HG02973 (cell line): ENCODE results near the gene ZNF688.

ENCODE experiments used
- ATAC-seq: cut with Tn5 transposase; IDR thresholded peaks from one replicate; pipeline ENCODE4 v1.9.1; 2021; ENCODE audit warnings: moderate library complexity; ENCODE audit not compliant: unreplicated experiment

The ZNF688 gene

DNA sequence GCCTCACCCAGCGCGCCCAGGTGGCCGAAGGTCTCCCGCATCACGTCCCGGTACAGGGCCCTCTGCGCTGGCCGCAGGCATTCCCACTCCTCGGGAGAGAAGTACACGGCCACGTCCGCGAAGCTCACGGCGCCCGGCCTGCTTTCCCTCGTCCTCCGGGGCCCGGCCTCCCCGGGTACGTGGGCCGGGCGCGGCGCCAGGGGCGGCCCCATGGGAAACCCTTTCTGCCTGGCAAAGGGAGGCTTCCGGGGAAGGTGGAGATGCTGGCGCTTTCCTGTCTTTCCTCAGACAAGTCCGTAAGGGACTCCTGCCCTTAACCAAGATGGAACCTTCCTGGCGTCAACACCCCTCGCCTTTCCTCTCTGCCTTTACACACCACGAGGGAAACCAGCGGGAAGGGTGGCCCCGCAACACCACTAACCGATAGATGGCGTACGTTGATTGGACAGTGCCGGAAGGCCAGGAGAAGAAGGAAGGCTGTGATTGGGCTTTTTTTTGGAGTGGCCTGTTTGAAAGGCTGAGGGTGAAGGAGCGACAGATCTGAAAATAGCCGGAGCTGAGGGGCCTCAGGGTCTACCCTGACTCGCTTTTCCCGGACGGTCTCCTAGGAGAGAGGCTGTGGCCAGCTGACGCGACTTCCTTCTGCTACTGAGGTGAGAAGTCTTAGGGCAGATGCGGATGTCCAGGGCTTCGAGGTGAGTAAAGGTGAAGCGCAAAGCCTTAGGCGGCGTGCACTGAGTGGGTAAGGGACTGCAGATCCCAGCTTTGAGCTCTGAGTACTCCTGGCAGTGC, 14.1 kb upstream of the ZNF688 start, which contains the start of gene ZNF785:
TSS of gene ZNF785 (minus strand) at position 298 of the 792 bp plus-strand sequence. CDS start at position 212, 86 bp downstream.
- peak; percentile 84 for ATAC-seq

DNA sequence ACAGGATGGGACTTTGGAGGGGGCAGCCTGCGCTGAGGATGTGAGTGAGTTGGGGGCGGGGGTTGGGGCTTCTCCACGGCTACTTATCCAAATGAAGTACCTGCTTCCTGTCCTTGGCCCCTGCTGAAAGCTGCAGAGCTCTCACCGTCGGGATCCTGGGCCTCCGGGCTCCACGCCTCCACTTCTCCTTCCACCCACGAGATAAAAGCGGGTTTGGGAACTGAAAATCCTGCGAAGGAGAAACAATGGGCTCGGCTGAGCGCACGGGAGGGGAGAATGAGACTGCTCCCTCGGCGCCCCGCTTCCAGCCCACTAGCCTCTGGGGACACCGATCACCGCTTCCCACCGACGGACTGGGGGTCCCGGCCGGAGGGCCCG, 13.5 kb upstream of the ZNF688 start:
- peak; percentile 29 for ATAC-seq

DNA sequence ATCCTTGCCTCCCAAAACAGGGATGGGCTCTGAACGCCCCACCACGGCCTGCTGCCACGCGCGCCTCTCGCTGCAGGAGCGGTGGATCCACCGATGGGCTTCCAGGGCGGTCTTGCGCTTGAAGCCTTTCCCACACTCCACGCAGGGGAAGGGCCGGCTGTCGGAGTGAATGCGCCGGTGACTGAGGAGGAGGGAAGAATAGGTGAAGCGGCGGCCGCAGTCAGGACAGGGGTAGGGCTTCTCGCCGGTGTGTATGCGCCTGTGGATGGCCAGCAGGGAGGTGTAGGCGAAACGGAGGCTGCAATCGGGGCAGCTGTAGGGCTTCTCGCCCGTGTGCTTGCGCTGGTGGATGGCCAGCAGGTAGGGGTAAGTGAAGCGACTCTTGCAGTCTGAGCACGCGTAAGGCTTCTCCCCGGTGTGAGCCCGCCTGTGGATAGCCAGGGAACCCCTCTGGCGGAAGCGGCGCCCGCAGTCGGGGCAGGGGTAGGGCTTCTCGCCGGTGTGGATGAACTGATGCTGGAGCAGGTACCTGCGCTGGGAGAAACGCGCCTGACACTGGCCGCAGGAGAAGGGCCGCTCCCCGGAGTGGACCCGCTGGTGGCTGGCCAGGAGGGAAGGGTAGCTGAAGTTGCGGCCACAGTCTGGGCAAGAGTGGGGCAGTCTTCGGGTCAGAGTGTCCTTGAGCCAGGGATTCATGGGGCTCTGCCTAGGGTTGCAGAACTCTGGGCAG, 11.3 kb upstream of the ZNF688 start:
- no peak for ATAC-seq

DNA sequence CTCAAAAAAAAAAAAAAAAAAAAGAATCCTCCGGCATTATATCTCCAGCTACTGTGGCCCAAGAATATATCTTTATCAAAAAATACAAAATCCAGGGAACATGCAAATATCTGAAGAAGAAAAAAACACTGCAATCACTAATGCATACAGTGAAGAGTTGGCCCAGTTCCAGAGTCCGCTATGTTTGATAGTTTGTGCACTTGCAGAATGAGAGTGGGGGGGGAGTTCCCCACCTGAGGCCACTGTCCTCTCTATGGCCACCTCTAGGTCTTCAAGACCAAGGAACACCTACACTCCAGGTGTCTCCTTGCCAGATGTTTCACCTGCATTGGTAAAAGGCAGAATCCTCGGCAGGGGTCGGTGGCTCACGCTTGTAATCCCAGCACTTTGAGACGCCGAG, 9.9 kb upstream of the ZNF688 start:
- ATAC-seq: no peak

DNA sequence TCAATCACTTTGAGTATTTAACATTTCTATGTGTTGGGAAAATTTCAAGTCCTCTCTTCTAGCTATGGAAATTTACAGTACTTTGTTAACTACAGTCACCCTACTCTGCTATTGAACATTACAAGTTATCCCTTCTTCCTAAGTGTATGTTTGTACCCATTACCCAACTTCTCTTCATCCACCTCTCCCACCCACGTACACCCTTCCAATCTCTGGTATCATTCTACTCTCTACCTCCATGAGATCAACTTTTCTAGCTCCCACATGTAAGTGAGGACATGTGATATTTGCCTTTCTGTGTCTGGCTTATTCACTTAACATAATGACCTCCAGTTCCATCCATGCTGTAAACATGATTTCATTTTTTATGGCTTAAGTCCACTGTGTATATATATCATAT, 3.2 kb upstream of the ZNF688 start:
- no peak for ATAC-seq

DNA sequence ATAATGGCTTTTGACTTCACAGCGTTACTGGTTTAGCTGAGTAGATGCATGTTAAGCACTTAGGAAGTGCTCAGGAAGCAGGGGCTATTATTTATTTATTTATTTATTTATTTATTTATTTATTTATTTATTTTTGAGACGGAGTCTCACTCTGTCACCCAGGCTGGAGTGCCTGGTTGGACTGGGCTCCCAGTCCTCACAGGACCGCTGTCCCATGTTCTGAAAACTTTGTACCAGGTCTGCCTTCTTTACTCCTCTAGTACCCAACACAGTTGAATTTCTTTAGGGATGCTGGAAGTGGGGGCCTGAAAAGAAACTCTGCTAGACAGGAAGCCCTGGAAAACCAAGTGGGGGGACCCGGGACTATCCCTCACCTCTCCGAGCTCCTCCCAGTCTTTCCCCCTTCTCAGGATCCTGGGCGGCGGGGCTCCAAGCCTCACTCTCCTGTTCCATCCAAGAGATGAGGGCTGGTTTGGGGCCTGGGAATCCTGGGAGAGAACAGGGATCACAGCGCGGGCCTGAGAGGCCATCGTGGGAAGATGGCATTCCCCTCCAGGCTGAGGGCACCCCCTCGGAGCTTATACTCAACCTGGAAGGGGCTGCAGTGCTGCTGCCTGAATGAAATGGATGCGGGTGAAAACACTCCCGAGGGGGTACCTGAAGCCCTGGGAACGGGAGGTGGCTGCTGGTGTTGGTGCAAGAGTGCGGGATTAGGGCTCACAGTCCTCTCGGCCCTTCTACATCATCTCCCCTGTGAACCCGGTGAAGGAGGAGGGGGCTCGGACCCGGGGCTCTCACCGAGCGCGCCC, 674 bp downstream of the ZNF688 start:
- ATAC-seq: peak; percentile 1

DNA sequence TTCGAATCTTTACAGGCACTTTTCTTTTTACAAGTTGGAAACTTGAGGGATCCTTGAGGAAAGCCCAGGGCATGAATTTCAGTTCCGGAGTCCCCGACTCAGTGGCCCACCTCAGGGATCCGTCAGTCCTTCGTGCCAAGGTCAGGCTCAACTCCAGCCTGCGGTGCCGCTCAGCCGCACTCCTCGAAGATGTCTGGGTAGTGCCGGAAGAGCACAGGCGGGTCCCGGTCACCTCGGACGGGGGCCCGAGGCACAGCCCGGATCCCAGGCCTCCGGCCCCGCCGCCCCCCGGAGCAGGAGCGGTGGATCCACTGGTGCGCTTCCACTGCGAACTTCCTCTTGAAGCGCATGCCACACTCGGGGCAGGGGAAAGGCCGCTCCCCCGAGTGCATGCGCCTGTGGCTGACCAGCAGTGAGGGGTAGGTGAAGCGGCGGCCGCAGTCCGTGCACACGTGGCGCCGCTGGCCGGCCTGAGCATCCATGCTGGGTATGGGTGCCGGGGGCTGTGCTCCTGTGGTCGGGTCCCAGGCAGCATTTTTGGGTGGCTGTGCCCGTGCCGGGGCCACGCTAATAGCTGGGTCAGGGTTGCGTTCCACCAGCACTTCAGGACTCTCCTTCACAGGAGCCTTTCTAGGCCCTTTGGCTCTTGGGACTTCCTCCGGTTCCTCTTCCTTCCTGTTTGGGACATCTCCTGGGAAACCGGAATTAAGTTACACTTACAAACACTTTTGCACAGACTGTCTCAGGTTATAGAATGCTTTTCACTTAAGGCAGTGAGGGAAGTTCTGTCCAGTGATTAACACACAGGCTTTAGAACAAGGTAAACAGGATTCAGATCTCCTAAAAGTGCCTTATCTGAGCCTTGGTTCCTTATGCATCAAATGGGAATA, 1.5 kb downstream of the ZNF688 start:
- ATAC-seq: no peak

DNA sequence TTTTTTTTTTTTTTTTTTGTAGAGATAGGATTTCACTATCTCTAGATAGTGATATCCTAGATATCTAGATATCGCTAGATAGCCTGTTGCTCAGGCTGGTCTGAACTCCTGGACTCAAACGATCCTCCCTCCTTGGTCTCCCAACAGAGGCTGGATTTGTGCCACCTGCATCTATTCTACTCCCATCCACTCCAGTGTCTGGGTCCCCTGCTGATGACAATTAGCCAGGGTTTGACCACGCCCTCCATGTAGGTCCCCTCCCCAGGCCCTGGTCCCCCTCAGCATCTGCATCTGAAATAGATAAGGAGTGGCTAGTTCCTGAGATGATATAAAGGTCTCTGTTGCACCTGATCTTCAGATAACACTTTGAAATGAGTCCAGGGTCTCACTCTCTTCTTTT, 2.2 kb downstream of the ZNF688 start:
- ATAC-seq: no peak

DNA sequence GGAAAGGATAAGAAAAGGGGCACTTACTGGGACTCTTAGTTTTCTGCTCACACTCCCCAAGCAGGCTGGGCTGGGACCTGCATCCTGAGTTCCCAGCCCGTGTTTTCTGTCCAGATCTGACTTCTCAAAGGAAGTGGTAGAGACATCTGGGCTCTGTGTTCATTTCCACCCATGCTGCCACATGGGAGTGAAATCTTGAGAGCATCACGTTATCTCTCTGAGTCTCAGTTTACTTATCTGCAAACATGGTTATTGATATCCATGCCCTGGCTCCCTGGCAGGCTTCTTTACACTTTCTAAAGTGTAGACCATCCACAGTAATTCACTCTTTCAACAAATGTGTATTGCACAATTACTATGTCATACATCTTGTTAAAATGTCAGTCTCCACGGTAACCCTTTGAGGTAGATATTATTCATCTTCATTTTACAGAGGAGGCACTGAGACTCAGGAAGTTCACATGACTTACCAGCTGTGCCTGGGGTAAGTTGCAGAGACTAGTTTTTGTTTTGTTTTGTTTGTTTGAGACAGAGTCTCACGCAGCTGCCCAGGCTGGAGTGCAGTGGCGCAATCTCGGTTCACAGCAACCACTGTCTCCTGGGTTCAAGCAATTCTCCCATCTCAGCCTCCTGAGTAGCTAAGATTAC, 3.4 kb downstream of the ZNF688 start:
- ATAC-seq: peak; percentile 31

DNA sequence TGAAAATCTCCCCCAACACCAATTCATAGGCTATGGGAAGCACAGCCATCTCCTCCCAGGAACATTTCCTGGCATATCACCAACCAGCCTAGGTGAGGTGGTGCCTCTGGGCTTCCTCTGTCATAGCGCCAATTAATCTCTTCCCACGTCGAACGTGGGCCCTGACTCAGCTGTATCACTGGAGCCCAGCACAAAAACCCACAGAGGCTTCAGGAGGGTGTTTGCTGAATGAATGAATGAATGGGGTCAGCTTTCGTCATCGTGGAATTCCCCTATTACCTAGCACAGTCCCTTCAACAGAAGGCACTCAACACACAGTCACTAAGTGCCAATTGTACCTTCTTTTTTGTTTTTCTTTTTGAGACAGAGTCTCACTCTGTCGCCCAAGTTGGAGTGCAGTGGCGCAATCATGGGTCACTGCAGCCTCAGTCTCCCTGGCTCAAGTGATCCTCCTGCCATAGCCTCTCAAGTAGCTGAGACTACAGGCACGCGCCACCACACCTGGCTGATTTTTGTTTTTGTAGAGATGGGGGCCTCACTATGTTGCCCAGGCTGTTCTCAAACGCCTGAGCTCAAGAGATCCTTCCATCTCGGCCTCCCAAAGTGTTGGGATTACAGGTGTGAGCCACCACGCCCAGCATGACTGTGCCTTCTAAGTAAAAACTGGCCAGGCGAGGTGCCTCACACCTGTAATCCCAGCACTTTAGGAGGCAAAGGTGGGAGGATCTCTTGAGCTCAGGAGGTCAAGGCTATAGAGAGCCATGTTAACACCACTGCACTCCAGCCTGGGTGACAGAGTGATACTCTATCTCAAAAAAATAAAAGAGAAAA, 4.1 kb downstream of the ZNF688 start:
- ATAC-seq: no peak

DNA sequence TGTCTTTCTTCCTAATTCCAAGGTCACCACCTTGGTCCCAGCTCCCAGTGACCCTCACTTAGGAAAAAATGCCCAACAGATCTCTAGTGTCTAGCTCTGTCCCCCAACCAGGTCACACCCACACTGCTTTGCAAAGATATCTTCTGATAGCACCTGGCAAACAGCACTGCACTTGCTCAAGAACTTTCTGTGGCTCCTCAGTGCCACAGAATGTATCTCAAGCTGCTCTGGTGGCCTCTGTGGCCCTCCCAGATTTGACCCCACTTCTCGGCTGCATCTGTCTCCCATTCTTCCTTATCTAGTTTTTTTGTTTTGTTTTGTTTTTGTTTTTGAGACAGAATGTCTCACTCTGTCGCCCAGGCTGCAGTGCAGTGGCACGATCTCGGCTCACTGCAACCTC, 5.0 kb downstream of the ZNF688 start:
- ATAC-seq: no peak

DNA sequence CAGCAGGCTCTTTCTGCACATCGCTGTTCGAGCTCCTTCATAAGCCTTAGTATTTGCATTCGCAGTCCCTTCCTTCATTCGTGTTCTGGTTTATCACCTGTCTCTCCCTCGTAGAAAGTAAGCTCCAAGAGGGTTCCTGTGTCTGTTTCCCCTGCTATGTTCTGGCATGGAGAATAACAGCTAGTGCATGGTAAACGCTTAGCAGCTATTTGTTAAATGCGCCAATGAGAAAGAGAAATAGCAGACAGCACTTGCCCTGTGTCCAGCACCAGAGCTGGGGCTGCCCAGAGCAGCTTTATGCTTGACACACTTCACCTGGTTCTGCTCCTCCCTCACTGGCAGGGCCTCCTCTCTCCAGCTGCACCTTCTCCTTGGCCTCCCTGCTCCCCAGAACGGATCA, 5.5 kb downstream of the ZNF688 start:
- no peak for ATAC-seq

DNA sequence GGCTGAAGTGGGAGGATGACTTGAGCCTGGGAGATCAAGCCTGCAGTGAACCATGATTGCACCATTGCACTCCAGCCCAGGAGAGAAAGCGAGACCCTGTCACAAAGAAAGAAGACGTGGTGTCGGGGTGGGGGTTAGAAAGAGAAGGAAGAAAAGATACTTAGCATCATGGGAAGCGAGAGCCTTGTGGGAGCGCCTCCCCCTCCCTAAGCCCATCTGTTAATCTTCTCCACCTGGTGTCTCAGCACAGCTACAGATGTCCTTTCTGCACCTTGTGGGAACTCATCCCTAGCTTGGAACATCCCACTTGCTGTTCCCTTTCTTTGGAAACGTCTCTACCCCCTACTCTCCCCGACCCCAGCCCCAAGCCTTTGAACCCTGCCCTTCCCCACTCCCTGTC, 6.0 kb downstream of the ZNF688 start:
- no peak for ATAC-seq

DNA sequence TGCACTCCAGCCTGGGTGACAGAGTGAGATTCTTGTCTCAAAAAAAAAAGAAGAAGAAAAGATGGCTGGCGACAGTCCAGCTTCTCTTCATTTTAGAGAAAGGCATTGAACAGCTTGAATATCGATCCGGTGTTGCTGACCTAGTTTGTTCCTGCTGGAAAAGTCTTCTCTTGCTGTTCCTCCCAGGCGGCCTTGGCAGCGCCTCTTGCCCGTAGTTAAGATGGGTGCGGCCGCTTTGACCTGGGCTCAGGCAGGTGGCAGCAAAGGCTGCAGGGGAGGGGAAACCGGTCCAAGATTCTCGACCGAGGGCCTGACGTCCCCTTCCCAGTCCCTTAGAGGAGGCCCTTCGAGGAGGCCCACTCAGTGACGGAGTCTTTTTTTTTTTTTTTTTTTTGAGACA, 9.5 kb downstream of the ZNF688 start:
- no peak for ATAC-seq

DNA sequence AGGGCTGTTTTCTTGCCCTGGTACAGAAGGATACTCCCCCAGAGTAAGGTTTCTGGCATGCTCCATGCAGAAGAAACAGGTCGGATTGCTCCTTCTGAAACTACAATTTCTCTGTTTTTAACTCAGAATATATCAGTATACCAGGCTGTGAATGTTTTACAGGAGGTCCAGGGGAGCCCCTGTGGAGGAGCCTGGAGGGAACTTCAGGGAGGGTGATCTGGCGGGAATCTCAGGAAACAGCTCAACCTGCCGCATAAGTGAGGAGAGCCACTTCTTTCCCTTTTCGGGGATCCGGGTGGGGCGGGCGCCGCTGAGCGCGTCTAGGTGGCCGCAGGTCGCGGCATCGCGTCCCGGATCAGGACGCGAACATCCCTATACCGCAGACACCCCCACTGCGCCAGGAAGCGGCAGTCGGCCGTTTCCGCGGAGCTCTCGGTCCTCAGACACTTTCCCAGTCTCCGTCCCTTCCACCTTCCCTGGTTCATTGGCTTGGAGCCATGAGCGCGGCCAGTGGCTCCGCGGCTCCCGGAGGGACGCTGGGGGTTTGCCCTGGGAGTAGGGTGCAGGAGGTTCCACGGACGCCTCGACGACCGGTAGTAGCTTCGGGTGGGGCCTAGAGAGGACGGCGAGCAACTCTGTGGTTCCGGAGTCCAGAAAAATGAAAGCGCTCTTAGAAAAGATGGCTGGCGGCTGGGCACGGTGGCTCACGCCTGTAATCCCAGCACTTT, 10.3 kb downstream of the ZNF688 start:
- ATAC-seq: no peak

DNA sequence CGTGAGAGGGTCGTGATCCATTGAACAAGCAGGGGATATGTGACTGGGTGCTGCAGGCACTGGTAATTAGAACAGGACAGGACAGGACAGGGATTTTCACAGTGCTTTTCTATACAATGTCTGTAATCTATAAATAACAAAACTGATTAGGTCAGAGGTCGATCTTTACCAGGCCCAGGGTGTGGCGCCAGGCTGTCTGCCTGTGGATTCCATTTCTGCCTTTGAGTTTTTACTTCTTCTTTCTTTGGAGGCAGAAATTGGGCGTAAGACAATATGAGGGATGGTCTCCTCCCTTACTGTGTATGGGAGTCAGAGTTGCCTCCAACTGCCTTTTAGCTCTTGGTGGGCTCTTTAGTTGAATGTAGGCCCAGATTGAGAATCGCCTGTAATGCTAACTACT, 11.8 kb downstream of the ZNF688 start:
- no peak for ATAC-seq

DNA sequence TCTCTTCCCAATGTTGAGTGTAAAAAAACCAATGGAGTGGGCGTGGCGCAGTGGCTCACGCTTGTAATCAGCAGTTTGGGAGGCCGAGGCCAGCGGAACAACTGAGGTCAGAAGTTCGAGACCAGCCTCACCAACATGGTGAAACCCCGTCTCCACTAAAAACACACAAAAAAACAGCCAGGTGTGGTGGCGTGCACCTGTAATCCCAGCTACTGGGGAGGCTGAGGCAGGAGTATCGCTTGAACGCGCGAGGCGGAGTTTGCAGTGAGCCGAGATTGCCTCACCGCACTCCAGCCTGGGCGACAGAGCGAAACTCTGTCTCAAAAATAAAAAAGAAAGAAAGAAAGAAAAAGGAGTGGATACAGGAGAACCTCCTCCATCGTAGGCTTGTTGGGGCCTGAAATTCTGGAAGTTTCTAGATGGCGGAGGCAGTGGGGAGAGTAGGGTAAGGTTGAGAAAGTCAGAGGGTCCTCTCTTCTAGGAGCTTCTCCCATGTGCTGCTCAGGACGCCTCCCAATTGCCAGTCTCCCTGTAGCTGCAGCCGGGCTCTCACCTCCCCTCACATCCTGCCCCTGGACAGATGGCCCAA, 12.6 kb downstream of the ZNF688 start:
- no peak for ATAC-seq
